ENCODE data around the gene CENPB.
"Not testable (repeated sequence)": the region's sequence is repeated elsewhere in the genome, so short reads cannot be mapped to it uniquely, and the experiment has no call there.

The CENPB gene, protein sequence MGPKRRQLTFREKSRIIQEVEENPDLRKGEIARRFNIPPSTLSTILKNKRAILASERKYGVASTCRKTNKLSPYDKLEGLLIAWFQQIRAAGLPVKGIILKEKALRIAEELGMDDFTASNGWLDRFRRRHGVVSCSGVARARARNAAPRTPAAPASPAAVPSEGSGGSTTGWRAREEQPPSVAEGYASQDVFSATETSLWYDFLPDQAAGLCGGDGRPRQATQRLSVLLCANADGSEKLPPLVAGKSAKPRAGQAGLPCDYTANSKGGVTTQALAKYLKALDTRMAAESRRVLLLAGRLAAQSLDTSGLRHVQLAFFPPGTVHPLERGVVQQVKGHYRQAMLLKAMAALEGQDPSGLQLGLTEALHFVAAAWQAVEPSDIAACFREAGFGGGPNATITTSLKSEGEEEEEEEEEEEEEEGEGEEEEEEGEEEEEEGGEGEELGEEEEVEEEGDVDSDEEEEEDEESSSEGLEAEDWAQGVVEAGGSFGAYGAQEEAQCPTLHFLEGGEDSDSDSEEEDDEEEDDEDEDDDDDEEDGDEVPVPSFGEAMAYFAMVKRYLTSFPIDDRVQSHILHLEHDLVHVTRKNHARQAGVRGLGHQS

GRCh38 chr20:3786665-3787323, at the start of gene CENPB:
CENPB (minus strand) TSS chr20:3786740; CDS start chr20:3786483, 257 bp downstream.
- no peak for FAIRE-seq

GRCh38 chr20:3836132-3836531, 49.6 kb upstream of the CENPB start:
- no peak for FAIRE-seq

- not testable (repeated sequence) for FAIRE-seq
Observed at GRCh38 chr20:3829891-3830290, 43.4 kb upstream of the CENPB start.

- FAIRE-seq: no peak
Observed at GRCh38 chr20:3828798-3829197, 42.3 kb upstream of the CENPB start.

- FAIRE-seq: no peak
Observed at GRCh38 chr20:3826420-3826819, 39.9 kb upstream of the CENPB start.

- no peak for FAIRE-seq
Observed at GRCh38 chr20:3825526-3825925, 39.0 kb upstream of the CENPB start.

DNA sequence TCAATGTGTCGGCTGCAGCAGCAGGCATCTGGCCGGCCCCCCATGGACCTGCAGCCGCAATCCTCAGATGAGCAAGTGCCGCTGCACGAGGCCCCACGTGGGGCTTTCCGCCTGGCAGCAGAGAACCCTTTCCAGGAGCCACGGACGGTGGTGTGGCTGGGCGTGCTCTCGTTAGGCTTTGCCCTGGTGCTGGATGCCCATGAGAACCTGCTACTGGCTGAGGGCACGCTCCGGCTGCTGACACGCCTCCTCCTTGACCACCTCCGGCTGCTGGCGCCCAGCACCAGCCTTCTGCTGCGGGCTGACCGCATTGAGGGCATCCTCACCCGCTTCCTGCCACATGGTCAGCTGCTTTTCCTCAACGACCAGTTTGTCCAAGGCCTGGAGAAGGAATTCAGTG, 37.3 kb upstream of the CENPB start:
- FAIRE-seq: no peak

DNA sequence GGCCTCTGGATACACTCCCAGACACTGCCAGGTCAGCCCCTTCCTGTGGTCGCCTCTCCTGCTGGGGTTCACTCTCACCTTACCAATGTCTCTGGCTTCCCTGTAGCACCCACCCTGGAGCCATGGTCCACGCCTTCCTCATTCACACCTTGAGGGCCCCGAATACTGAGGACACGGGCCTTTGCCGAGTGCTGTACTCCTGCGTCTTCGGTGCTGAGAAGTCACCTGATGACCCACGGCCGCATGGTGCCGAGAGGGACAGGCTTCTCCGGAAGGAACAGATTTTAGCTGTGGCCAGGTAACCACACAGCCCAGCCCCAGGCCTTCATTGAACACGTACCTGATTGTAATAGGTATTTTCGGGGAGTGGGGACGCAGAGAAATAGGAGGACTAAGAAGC, 35.5 kb upstream of the CENPB start:
- FAIRE-seq: no peak

- no peak for FAIRE-seq
Observed at GRCh38 chr20:3820901-3821727, 34.6 kb upstream of the CENPB start.

GRCh38 chr20:3820048-3820900, 33.7 kb upstream of the CENPB start, which contains the start of gene AP5S1:
AP5S1 (plus strand) TSS chr20:3820547; CDS start chr20:3822118, 1,571 bp downstream.
- FAIRE-seq: no peak

DNA sequence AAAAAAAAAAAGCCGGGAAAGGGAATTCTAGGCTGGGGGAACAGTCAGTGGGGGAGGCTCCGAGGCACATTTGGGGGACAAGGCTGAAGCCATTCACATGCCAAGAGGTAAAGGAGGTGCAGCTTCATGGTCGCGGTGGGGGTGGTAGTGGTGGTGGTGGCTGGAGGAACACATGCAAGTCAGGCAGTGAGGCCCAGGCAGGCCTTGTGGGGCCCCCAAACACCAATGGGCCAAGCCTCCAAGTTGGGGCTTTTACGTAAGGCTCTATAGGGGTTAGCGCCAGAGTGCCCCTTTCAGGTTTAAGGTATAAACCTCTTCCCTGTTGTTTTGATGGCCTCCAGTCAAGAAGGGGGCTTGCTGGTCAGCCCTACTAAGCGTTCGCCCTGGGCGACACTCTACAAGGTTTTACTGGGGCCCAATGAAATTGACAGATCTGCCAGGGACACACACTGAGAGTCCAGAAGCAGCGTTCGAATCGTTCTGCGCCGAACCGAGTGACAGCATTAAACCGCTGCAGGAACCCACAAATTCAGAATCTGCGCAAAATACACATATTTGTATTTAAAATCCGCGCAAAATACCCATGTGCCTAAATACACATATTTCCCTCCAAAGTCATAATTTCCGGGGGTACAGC, 33.0 kb upstream of the CENPB start:
- no peak for FAIRE-seq

- no peak for FAIRE-seq
Observed at GRCh38 chr20:3818155-3819151, 31.9 kb upstream of the CENPB start.

DNA sequence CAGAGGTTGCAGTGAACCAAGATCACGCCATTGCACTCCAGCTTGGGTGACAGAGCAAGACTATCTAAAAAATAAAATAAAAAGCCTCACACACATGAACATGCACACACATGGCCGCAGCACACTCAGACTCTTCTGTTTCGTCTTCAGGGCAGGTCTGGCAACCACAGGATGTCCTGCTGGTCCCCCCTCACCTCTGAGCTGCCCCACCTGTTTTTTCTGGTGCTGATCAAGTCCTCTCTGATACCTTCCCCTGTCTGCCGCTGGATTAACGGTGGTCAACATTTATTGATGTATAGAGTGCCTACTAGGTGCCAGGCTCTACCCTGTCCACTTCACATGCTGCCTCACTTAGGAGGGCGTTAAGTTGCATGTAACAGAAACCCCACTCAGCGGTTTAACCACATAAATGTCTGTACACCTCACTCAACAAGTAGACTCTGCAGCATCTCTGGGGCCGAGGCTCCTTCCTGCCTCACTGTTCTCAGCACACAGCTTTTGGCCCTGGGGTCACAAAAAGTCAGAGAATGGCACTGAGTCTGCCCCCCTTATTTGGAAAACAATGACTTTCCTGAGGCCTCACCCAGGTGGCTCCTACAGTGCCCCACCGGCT, 29.3 kb upstream of the CENPB start:
- no peak for FAIRE-seq

GRCh38 chr20:3814928-3815495, 28.5 kb upstream of the CENPB start:
- no peak for FAIRE-seq

DNA sequence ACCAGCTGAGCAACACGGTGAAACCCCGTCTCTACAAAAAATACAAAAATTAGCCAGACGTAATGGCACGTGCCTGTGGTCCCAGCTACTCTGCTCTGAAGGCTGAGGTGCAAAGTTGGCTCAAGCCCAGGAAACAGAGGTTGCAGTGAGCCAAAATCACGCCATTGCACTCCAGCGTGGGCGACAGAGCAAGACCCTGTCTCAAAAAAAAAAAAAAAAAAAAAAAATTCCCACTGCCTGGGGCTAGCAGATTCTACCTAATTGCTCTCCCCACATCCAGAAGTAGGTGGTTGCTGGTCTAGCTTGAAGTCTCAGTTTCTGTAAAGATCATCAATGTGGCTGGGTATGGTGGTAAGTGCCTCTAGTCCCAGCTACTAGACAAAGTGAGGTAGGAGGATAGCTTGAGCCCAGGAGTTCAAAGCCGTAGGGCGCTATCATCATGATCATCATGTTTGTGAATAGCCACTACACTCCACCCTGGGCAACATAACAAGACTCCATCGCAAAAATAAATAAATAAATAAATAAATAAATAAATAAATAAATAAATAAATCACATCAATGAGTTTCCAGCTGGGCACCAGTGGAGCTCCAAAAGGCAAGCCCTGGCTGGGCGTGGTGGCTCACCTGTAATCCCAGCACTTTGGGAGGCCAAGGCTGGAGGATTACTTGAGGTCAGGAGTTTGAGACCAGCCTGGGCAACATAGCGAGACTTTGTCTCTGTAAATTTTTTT, 27.5 kb upstream of the CENPB start:
- no peak for FAIRE-seq

DNA sequence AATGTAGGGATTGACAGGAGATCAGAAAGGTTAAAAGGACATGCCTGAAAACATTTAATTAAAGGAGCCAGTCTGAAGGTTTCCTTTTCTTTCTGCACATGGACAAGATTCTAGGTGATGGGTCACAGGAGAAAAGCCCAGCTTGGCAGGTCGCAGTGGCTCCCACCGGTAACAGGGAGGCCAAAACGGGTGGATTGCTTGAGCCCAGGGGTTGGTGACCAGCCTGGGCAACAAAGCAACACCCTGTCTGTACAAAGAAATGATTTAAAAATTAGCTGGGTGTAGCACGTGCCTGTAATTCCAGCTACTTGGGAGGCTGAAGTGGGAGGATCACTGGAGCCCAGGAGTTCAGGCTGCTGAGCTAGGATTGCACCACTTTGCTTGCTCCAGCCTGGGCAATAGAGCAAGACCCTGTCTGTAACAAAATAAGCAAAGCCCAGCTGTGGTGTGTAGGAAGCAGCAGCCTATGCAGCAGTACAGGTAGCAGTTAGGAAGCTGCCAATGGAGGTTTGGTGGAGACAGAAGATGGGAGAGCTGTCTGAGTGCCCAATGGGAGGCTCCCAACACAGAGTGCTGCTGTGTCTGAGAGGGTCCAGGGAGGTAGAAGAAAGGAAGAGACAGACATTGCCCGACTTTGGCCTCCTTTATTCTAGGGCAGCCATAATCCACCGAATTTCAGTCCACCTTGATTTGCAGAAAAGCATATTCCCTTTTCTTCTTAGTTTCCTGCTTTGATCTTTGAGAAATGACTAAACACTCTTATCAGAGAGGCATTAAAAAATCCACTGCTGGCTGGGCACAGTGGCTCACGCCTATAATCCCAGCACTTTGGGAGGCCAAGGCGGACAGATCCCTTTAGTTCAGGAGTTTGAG, 26.7 kb upstream of the CENPB start:
- FAIRE-seq: no peak

GRCh38 chr20:3812259-3812681, 25.7 kb upstream of the CENPB start:
- no peak for FAIRE-seq

Data from endometrium (tissue), 2 donors.